SU-DHL-6 (cell line): Measurements from ENCODE around the gene GOLPH3.

Experiments
- H2AFZ ChIP-seq: fragments of 200-600 bp; sonication (generic); 2 replicates; pipeline ENCODE4 v1.6.1; 2014; ENCODE audit warnings: low read depth, mild to moderate bottlenecking, moderate library complexity, mixed read lengths, antibody characterized with exemption, low read length; ENCODE audit not compliant: severe bottlenecking
- H3F3A ChIP-seq: fragments of 200-600 bp; shearing (Covaris generic); 2 replicates; pipeline ENCODE4 v1.6.0; 2016; ENCODE audit warnings: antibody characterized with exemption, mild to moderate bottlenecking; ENCODE audit not compliant: insufficient read depth
- H3K27ac ChIP-seq: fragments of 200-600 bp; sonication (generic); 2 replicates; pipeline ENCODE4 v1.5.1; 2016; ENCODE audit warnings: low read depth, mild to moderate bottlenecking, low read length, moderate library complexity, mixed read lengths
- H3K27me3 ChIP-seq: fragments of 200-600 bp; sonication (generic), shearing (Covaris generic); 2 replicates; pipeline ENCODE4 v1.6.0; 2014; ENCODE audit warnings: mild to moderate bottlenecking, low read length
- H3K36me3 ChIP-seq: fragments of 200-600 bp; sonication (generic); 2 replicates; pipeline ENCODE4 v1.6.1; 2014; ENCODE audit warnings: mild to moderate bottlenecking, low read length, mixed read lengths
- H3K4me2 ChIP-seq: fragments of 300-600, 200-600 bp; shearing (Covaris generic), sonication (generic); 2 replicates; pipeline ENCODE4 v1.6.0; 2014; ENCODE audit warnings: low read length, low read depth, mild to moderate bottlenecking; ENCODE audit not compliant: poor library complexity, severe bottlenecking
- H3K4me3 ChIP-seq: fragments of 200-600 bp; sonication (generic); 2 replicates; pipeline ENCODE4 v1.5.1; 2014; ENCODE audit warnings: antibody characterized with exemption, low read length, mild to moderate bottlenecking, mixed read lengths; ENCODE audit not compliant: insufficient read depth, poor library complexity, severe bottlenecking
- H3K79me2 ChIP-seq: fragments of 200-600 bp; sonication (generic); 2 replicates; pipeline ENCODE4 v1.6.1; 2014; ENCODE audit warnings: mild to moderate bottlenecking, low read length, moderate library complexity; ENCODE audit not compliant: insufficient read depth
- H3K9ac ChIP-seq: fragments of 200-600 bp; sonication (generic); 2 replicates; pipeline ENCODE4 v1.7.0; 2014; ENCODE audit warnings: mild to moderate bottlenecking, low read length
- H3K9me2 ChIP-seq: fragments of 200-600 bp; sonication (generic); replicated peaks from 2 replicates; pipeline ENCODE4 v1.6.1; 2014; ENCODE audit warnings: low read length; ENCODE audit not compliant: insufficient read depth
- H3K9me3 ChIP-seq: fragments of 200-600 bp; sonication (generic); 2 replicates; pipeline ENCODE4 v1.6.1; 2014; ENCODE audit warnings: low read length, mixed read lengths; ENCODE audit not compliant: insufficient read depth
- H4K20me1 ChIP-seq: fragments of 200-600 bp; sonication (generic); 2 replicates; pipeline ENCODE4 v1.6.1; 2014; ENCODE audit warnings: low read depth, mild to moderate bottlenecking, antibody characterized with exemption, low read length, moderate library complexity, mixed read lengths
- EZH2phosphoT487 ChIP-seq: fragments of 200-600 bp; sonication (generic), shearing (Covaris generic); conservative IDR thresholded peaks from 2 replicates; pipeline ENCODE4 v1.6.1; 2018; ENCODE audit warnings: mild to moderate bottlenecking, antibody characterized with exemption, low read length, moderate library complexity, mixed read lengths
- TF ChIP-seq, protein P1 (sequence below): fragments of 200-600 bp; sonication (generic); IDR thresholded peaks from one replicate; pipeline ENCODE4 v1.5.1; 2017; ENCODE audit warnings: antibody characterized with exemption, mild to moderate bottlenecking, low read length, moderate library complexity; ENCODE audit not compliant: insufficient read depth, poor library complexity, severe bottlenecking

The GOLPH3 gene

GRCh38 chr5:32132757-32133156, 41.4 kb downstream of the GOLPH3 start:
- Histone ChIP-seq H3K9ac (no peak overlapping the region), H3K79me2 (peaks cover 22% of the 10 kb centered on the region; the same call in 1 of the 2 replicates), H4K20me1 (no peaks in the 10 kb centered on the region), H3K9me2 (no peaks in the 10 kb centered on the region), H3K27me3 (no peaks in the 10 kb centered on the region), H3K9me3 (no peaks in the 10 kb centered on the region), H3K4me3 (no peak overlapping the region), H3F3A (no peaks in the 10 kb centered on the region; the same call in 1 of the 2 replicates), H3K36me3 (peaks cover 20% of the 10 kb centered on the region; the same call in 1 of the 2 replicates), H2AFZ (no peak overlapping the region), H3K27ac (no peak overlapping the region), H3K4me2 (no peak overlapping the region)
- TF ChIP-seq, protein P1, sequence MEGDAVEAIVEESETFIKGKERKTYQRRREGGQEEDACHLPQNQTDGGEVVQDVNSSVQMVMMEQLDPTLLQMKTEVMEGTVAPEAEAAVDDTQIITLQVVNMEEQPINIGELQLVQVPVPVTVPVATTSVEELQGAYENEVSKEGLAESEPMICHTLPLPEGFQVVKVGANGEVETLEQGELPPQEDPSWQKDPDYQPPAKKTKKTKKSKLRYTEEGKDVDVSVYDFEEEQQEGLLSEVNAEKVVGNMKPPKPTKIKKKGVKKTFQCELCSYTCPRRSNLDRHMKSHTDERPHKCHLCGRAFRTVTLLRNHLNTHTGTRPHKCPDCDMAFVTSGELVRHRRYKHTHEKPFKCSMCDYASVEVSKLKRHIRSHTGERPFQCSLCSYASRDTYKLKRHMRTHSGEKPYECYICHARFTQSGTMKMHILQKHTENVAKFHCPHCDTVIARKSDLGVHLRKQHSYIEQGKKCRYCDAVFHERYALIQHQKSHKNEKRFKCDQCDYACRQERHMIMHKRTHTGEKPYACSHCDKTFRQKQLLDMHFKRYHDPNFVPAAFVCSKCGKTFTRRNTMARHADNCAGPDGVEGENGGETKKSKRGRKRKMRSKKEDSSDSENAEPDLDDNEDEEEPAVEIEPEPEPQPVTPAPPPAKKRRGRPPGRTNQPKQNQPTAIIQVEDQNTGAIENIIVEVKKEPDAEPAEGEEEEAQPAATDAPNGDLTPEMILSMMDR, result no peak
- no peak for TF ChIP-seq EZH2phosphoT487

- Histone ChIP-seq H3K9me2 (no peaks in the 10 kb centered on the region), H3K4me3 (no peak overlapping the region), H3F3A (no peaks in the 10 kb centered on the region; the same call in 1 of the 2 replicates), H2AFZ (no peak overlapping the region), H3K27ac (no peak overlapping the region), H3K79me2 (peaks cover 28% of the 10 kb centered on the region; the same call in 1 of the 2 replicates), H3K27me3 (no peaks in the 10 kb centered on the region), H3K36me3 (peaks cover 20% of the 10 kb centered on the region; the same call in 1 of the 2 replicates), H4K20me1 (no peaks in the 10 kb centered on the region), H3K9ac (no peak overlapping the region), H3K9me3 (no peaks in the 10 kb centered on the region), H3K4me2 (no peak overlapping the region)
- TF ChIP-seq, protein P1, result no peak
- no peak for TF ChIP-seq EZH2phosphoT487
Measured at GRCh38 chr5:32131604-32132003, 42.5 kb downstream of the GOLPH3 start.

- TF ChIP-seq EZH2phosphoT487, result no peak
- TF ChIP-seq, protein P1, result no peak
- H3K79me2 ChIP-seq, result peaks cover 28% of the 10 kb centered on the region; the same call in 1 of the 2 replicates
- no peaks in the 10 kb centered on the region for H3K9me3 ChIP-seq
- no peaks in the 10 kb centered on the region; the same call in 1 of the 2 replicates for H3F3A ChIP-seq
- peaks cover 23% of the 10 kb centered on the region; the same call in 1 of the 2 replicates for H3K36me3 ChIP-seq
- no peak overlapping the region for H3K4me2 ChIP-seq
- no peaks in the 10 kb centered on the region for H4K20me1 ChIP-seq
- H3K9me2 ChIP-seq, result no peaks in the 10 kb centered on the region
- no peaks in the 10 kb centered on the region for H3K27me3 ChIP-seq
- no peak overlapping the region for H3K9ac ChIP-seq
- no peak overlapping the region for H3K27ac ChIP-seq
- no peak overlapping the region for H3K4me3 ChIP-seq
- H2AFZ ChIP-seq, result no peak overlapping the region
Measured at GRCh38 chr5:32130865-32131264, 43.3 kb downstream of the GOLPH3 start.
